Mammary epithelial cell (primary cell): Measurements from ENCODE around the gene CPD.

Source experiments
- CTCF ChIP-seq, 2 donors: IDR thresholded peaks in 1 of 2; conservative IDR thresholded peaks in 1 of 2; 2 replicates each; pipeline ENCODE4 v1.5.1; 2011 to 2012; ENCODE audit warnings: inconsistent platforms in 2 of 2, low read length in 2 of 2, mild to moderate bottlenecking in 2 of 2, control low read depth in 1 of 2, low read depth in 1 of 2; ENCODE audit not compliant: insufficient read depth in 1 of 2; ENCODE audit errors: extremely low read depth in 1 of 2
- EZH2 ChIP-seq: IDR thresholded peaks from 2 replicates; pipeline ENCODE4 v1.6.1; 2012; ENCODE audit warnings: low read length, inconsistent platforms, borderline replicate concordance

GRCh38 chr17:30341703-30342249, 37.0 kb upstream of the CPD start:
- TF ChIP-seq CTCF (conservative IDR thresholded peaks at IDR 0.05 in 1 of 2, IDR thresholded peaks at IDR 0.05 in 1 of 2; ENCODE audit: extremely low read depth in 1 of 2, insufficient read depth in 1 of 2, low read depth in 1 of 2, low read length in 2 of 2) (no peak), EZH2 (no peak)
